ENCODE data around the gene UBQLN4. TPM values are rescaled to one million over a fixed set of nuclear protein-coding genes. Genes with fewer than 3 reads are reported as not detected.

Gene UBQLN4
- total RNA-seq, 3 donors from 2014 or later (not counting 1 experiment from before 2014, with no cell fraction given) = 14.4 to 23.5 (median 23.5) TPM

GRCh38 chr1:156080863-156081179, 27.2 kb upstream of the UBQLN4 start:
- peaks cover 0 to 28% of the 10 kb centered on the region in 2 donors for H3K27me3 Mint-ChIP-seq (ENCODE audit: low read depth in 2 of 2)
- DNase-seq (no peak), ATAC-seq (no peak)
- Histone ChIP-seq H3K36me3 (ENCODE audit: control insufficient read depth, insufficient read depth, low read length) (no peaks in the 10 kb centered on the region), H3K4me3 (ENCODE audit: low read length) (no peak overlapping the region), H3K27ac (ENCODE audit: low read length) (no peak overlapping the region), H3K9me3 (ENCODE audit: control insufficient read depth, insufficient read depth, low read length) (no peaks in the 10 kb centered on the region), H3K4me1 (ENCODE audit: control insufficient read depth, insufficient read depth, low read length) (peaks cover 33% of the 10 kb centered on the region), H3K27me3 (ENCODE audit: control insufficient read depth, insufficient read depth, low read length) (peaks cover 15% of the 10 kb centered on the region)
- TF ChIP-seq, protein P1, sequence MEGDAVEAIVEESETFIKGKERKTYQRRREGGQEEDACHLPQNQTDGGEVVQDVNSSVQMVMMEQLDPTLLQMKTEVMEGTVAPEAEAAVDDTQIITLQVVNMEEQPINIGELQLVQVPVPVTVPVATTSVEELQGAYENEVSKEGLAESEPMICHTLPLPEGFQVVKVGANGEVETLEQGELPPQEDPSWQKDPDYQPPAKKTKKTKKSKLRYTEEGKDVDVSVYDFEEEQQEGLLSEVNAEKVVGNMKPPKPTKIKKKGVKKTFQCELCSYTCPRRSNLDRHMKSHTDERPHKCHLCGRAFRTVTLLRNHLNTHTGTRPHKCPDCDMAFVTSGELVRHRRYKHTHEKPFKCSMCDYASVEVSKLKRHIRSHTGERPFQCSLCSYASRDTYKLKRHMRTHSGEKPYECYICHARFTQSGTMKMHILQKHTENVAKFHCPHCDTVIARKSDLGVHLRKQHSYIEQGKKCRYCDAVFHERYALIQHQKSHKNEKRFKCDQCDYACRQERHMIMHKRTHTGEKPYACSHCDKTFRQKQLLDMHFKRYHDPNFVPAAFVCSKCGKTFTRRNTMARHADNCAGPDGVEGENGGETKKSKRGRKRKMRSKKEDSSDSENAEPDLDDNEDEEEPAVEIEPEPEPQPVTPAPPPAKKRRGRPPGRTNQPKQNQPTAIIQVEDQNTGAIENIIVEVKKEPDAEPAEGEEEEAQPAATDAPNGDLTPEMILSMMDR (IDR thresholded peaks at IDR 0.05) = no peak
- H3K36me3 Mint-ChIP-seq = no peaks in the 10 kb centered on the region
- 79% methylated on average over 3 of the region's 4 CpGs for WGBS (ENCODE audit: insufficient coverage)
- no peaks in the 10 kb centered on the region for H3K9me3 Mint-ChIP-seq
- H3K4me1 Mint-ChIP-seq = peaks cover 0 to 13% of the 10 kb centered on the region in 2 donors
- H3K4me3 Mint-ChIP-seq = peak overlapping the region; percentile 70
- H3K27ac Mint-ChIP-seq = no peak overlapping the region
- intact Hi-C loops (cut with micrococcal nuclease) = no loop called here

- Histone ChIP-seq H3K9me3 (ENCODE audit: control insufficient read depth, insufficient read depth, low read length) (no peaks in the 10 kb centered on the region), H3K27me3 (ENCODE audit: control insufficient read depth, insufficient read depth, low read length) (peaks cover 15% of the 10 kb centered on the region), H3K4me1 (ENCODE audit: control insufficient read depth, insufficient read depth, low read length) (peaks cover 37% of the 10 kb centered on the region), H3K27ac (ENCODE audit: low read length) (no peak overlapping the region), H3K4me3 (ENCODE audit: low read length) (no peak overlapping the region), H3K36me3 (ENCODE audit: control insufficient read depth, insufficient read depth, low read length) (no peaks in the 10 kb centered on the region)
- no peak overlapping the region for H3K27ac Mint-ChIP-seq
- no peak overlapping the region for H3K4me3 Mint-ChIP-seq
- ATAC-seq (no peak), DNase-seq (no peak)
- TF ChIP-seq, protein P1 (IDR thresholded peaks at IDR 0.05) = no peak
- peaks cover 0 to 30% of the 10 kb centered on the region in 2 donors for H3K27me3 Mint-ChIP-seq (ENCODE audit: low read depth in 2 of 2)
- peaks cover 0 to 18% of the 10 kb centered on the region in 2 donors for H3K4me1 Mint-ChIP-seq
- intact Hi-C loops (cut with micrococcal nuclease) = no loop called here
- no peaks in the 10 kb centered on the region for H3K36me3 Mint-ChIP-seq
- WGBS (ENCODE audit: insufficient coverage) = 91% methylated on average over 6 of the region's 8 CpGs
- H3K9me3 Mint-ChIP-seq = no peaks in the 10 kb centered on the region
Observed at GRCh38 chr1:156080241-156080862, 26.8 kb upstream of the UBQLN4 start.

DNA sequence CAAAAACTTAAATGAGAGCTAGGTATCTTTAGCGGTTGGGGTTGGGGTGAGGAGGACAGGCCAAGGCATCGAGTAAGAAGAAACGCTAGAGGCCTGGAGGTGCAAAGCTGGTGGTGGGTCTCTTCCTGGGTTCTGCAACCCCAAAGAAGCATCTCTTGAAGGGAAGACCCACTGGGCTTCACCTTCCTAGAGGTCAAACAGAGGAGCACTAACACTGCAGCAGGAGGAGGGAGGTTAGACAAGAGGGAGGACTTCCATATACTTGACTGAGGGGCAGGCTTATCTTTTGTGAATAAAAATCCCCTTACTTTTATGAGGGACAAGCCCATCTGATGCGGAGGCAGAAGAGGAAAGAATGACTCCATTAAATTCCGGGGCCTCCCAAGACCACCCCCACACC, 26.2 kb upstream of the UBQLN4 start:
- Mint-ChIP-seq H3K9me3 (no peaks in the 10 kb centered on the region), H3K27ac (no peak overlapping the region), H3K4me3 (peak overlapping the region; percentile 55), H3K27me3 (ENCODE audit: low read depth in 2 of 2) (peaks cover 0 to 28% of the 10 kb centered on the region in 2 donors), H3K4me1 (peaks cover 0 to 19% of the 10 kb centered on the region in 2 donors), H3K36me3 (no peaks in the 10 kb centered on the region)
- no peaks in the 10 kb centered on the region for H3K36me3 ChIP-seq (ENCODE audit: control insufficient read depth, insufficient read depth, low read length)
- peaks cover 37% of the 10 kb centered on the region for H3K4me1 ChIP-seq (ENCODE audit: control insufficient read depth, insufficient read depth, low read length)
- H3K4me3 ChIP-seq (ENCODE audit: low read length) = no peak overlapping the region
- no peak for ATAC-seq
- peaks cover 15% of the 10 kb centered on the region for H3K27me3 ChIP-seq (ENCODE audit: control insufficient read depth, insufficient read depth, low read length)
- 90% methylated on average over 5 of the region's 5 CpGs for whole genome bisulfite sequencing (ENCODE audit: insufficient coverage)
- TF ChIP-seq, protein P1 (IDR thresholded peaks at IDR 0.05) = no peak
- intact Hi-C loops (cut with micrococcal nuclease) = no loop called here
- no peak overlapping the region for H3K27ac ChIP-seq (ENCODE audit: low read length)
- no peaks in the 10 kb centered on the region for H3K9me3 ChIP-seq (ENCODE audit: control insufficient read depth, insufficient read depth, low read length)
- no peak for DNase-seq

DNA sequence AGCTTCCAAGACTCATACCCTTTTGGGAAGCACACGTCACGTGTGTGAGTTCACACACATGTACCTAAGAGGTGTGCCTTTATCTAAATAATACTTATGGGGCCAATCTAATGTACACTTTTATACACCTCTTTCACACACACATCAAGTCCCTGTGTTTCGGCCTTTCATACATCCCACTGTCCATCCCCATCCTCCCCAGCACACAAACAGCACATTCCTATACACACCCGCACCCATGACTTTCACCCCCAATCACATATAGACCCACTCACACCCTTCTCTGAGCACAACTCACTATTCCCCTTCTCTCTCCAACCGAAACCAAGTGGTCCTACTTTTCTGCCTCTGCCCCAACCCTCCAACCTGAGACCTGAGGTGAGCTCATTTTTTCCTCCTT, 25.1 kb upstream of the UBQLN4 start:
- no peak overlapping the region for H3K27ac Mint-ChIP-seq
- H3K27ac ChIP-seq (ENCODE audit: low read length) = no peak overlapping the region
- H3K9me3 Mint-ChIP-seq = no peaks in the 10 kb centered on the region
- no peaks in the 10 kb centered on the region for H3K36me3 ChIP-seq (ENCODE audit: control insufficient read depth, insufficient read depth, low read length)
- no peak for DNase-seq
- peaks cover 37% of the 10 kb centered on the region for H3K4me1 ChIP-seq (ENCODE audit: control insufficient read depth, insufficient read depth, low read length)
- H3K4me3 ChIP-seq (ENCODE audit: low read length) = no peak overlapping the region
- intact Hi-C loops (cut with micrococcal nuclease) = no loop called here
- no peaks in the 10 kb centered on the region for H3K36me3 Mint-ChIP-seq
- no peak for ATAC-seq
- 88% methylated on average over 5 of the region's 5 CpGs for WGBS (ENCODE audit: insufficient coverage)
- peaks cover 0 to 25% of the 10 kb centered on the region in 2 donors for H3K27me3 Mint-ChIP-seq (ENCODE audit: low read depth in 2 of 2)
- TF ChIP-seq, protein P1 (IDR thresholded peaks at IDR 0.05) = no peak
- no peaks in the 10 kb centered on the region for H3K9me3 ChIP-seq (ENCODE audit: control insufficient read depth, insufficient read depth, low read length)
- peaks cover 0 to 19% of the 10 kb centered on the region in 2 donors for H3K4me1 Mint-ChIP-seq
- H3K4me3 Mint-ChIP-seq = peak overlapping the region; percentile 33
- peaks cover 11% of the 10 kb centered on the region for H3K27me3 ChIP-seq (ENCODE audit: control insufficient read depth, insufficient read depth, low read length)

Measured in natural killer cell (primary cell).